Measurements from ENCODE around the gene ING5.
"Not testable (repeated sequence)": the region's sequence is repeated elsewhere in the genome, so short reads cannot be mapped to it uniquely, and the experiment has no call there.

ING5 gene

DNA sequence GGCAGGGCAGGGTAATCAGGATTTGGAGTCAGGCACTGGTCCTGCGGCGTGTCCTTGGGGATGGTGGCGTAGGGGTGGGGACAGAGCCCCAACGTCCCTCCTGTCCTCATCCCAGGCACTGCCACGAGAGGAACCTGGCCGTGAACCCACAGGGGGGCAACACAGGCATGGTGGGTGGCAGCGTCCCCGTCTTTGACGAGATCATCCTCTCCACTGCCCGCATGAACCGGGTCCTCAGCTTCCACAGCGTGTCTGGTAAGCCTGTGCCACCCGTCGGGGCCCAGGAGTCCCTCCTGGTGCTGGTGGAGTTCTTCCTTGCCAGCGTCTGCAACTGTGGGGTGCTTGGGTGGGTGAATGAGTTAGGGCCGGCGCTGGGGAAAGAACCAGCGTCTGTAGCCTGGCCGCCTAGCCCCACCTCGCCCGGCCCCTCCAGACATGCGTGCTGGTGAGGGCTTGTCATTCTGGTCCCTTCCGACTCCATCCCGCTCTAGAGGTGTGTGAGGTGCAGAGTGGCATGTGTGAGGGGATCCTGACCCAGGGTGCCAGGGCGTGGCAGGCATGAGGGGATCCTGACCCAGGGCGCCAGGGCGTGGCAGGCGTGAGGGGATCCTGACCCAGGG is 40.6 kb downstream of the ING5 start:
- DNase-seq, result no peak

DNA sequence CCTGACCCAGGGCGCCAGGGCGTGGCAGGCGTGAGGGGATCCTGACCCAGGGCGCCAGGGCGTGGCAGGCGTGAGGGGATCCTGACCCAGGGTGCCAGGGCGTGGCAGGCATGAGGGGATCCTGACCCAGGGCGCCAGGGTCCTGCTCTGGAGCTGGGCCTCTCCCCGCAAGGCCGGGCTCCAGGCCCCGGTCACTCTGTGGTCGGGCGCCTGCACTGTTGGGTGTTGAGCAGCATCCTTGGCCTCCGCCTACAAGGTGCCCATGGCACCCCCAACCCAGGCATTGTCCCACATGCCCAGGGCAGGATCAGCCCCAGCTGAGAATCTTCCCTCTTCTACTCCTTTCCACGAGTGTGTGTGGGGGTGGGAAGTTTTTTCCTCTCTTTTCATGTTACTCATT is 41.2 kb downstream of the ING5 start:
- not testable (repeated sequence) for DNase-seq

DNA sequence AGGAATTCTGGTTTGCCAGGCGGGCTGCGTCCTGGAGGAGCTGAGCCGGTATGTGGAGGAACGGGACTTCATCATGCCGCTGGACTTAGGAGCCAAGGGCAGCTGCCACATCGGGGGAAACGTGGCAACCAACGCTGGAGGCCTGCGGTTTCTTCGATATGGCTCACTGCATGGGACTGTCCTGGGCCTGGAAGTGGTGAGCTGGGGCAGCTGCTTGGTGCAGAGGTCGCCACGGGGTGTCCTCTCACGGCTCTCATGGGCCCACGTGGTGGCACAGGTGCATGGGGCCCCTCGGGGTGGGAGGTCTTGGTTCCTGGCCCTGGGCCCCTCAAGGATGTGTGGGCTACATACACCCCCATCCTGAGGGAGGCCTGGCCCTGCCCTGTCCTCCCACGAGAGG is 41.8 kb downstream of the ING5 start:
- no peak for DNase-seq

DNA sequence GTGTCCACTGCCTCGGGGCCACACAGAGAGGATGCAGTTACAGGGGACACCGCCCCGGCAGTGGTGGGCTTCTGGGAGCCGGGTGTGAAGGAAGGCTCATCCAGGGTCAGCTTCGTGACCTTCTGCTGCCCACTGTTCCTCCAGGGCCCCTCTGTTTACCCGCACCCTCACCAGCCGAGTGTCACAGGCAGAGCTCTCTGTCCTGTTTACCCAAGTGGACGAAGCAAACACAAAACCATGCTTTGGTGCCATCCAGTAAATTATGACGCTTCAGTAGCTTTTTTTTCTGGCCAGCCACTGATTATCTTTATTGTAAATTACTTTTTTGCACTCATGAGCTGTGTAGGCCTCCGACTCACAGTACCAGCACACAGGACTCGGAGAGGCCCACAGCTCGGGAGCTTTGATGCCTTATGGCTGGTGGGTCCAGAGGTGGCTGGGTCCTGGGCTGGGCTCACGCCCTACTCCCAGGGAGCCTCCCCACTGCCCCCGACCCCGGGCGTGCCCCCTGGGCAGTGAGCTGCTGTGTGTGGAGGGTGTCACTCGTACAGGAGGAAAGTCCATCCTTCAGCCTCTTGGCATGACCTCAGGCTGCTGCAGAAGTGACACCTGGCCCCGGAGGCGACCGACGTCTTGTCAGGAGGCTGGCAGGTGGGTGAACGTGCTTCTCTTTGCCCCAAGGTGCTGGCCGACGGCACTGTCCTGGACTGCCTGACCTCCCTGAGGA is 42.4 kb downstream of the ING5 start:
- DNase-seq, result no peak

GRCh38 chr2:241745276-241745675 is 43.4 kb downstream of the ING5 start:
- DNase-seq, result no peak

GRCh38 chr2:241746084-241746483 is 44.2 kb downstream of the ING5 start:
- DNase-seq, result no peak

GRCh38 chr2:241748468-241749256 is 46.8 kb downstream of the ING5 start:
- DNase-seq, result no peak

GRCh38 chr2:241750076-241750840 is 48.4 kb downstream of the ING5 start:
- no peak for DNase-seq

DNA sequence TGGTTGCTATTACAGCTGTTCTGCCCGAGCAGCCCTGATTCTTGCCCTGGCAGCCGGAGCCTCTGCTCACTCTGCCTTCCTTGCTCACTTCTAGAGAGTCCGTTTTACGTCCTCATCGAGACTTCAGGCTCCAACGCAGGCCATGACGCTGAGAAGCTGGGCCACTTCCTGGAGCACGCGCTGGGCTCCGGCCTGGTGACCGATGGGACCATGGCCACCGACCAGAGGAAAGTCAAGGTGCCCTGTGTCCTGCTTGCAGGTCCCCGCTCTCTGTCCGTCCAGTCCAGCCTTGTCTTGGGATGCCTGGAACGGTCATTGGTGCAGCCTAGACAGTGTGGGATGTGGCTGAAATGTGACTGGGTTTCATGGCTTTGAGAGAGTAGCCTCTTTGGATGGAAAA is 49.3 kb downstream of the ING5 start:
- DNase-seq, result no peak

DNA sequence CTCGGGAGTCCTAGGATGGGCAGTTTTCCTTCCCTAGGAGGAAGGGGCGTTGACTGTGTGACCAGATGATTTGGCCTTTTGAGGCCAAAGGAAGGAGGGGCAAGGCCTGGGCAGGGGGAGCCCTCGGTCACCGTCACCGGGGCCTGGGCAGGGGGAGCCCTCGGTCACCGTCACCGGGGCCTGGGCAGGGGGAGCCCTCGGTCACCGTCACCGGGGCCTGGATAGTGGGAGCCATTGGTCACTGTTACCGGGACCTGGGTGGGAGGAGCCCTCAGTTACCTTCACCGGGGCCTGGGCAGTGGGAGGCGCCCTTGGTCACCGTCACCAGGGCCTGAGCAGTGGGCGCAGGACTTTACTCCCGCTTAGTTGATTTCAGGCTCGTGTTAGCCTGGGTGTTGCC is 49.9 kb downstream of the ING5 start:
- DNase-seq, result no peak

DNA sequence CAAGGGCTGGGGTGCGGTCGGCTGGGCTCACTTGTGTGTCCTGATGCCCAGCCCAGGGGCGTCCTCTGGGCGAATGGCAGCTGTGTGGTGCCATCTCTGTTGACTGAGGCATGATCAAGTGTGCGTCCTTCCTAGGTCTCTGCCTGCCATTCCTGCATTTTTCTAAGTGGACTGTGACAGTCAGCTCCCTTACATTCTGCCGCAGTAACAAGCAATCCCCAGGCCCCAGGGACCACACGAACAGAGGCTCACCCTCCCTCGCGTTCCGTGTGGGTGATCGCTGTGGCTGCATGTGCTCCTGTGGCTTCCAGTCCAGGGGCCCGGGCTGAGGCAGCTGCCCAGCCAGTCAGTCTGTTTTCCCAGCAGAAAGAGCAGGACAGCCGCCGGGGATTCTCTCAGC is 50.4 kb downstream of the ING5 start:
- DNase-seq, result no peak

GRCh38 chr2:241752689-241753276 is 50.9 kb downstream of the ING5 start:
- DNase-seq, result no peak

GRCh38 chr2:241753493-241753892 is 51.7 kb downstream of the ING5 start:
- DNase-seq, result no peak

- no peak for DNase-seq
These were observed 52.2 kb downstream of the ING5 start for GRCh38 chr2:241754042-241754441.

- DNase-seq, result no peak
These were observed 53.3 kb downstream of the ING5 start for GRCh38 chr2:241755166-241755565.

DNA sequence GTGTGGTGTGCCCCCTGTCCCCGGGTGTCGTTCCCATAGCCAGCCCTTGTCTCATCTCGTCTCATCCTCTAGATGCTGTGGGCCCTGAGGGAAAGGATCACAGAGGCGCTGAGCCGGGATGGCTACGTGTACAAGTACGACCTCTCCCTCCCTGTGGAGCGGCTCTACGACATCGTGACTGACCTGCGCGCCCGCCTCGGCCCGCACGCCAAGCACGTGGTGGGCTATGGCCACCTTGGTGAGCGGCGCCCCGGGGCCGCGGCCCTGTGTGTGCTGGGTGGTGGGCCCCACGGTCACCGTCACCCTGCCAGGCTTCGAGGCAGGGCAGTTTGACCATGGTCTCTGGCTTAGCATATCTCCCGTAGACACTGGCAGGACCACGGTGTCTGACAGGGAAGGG is 53.9 kb downstream of the ING5 start:
- DNase-seq, result no peak

DNA sequence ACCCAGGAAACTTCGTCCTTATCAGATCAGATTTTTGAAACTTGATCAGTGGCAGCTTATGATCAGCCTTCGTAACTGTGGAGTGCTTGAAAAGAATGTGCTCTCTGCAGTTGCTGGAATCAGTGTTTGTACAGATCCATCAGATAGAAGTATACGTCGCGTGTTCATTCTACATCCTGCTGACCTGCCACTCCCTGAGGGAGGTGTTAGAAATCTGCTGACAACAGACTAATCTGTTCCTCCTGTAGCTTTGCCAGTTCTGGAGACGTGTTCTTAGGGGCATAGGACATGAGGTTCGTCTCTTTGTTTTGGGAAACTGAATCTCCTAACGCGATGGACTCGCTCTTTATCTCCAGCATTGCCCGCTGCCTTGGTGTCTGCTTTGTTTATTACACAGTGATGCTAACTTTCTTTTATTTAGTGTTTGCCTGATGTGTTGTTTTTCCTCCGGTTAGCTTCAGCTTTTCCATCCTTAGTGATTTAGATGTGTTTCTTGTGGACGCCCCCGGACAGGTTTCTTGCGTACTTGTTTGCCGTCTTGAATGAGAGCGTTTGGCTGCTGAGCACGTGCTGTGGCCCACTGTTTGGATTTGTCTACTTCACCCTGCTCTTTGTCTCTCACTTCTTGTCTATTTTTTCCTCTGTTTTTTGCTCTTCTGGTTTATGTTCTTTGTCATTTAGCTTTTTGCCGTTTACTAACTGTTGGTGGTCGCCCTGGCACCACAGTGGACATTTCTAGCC is 57.4 kb downstream of the ING5 start:
- DNase-seq, result no peak

DNA sequence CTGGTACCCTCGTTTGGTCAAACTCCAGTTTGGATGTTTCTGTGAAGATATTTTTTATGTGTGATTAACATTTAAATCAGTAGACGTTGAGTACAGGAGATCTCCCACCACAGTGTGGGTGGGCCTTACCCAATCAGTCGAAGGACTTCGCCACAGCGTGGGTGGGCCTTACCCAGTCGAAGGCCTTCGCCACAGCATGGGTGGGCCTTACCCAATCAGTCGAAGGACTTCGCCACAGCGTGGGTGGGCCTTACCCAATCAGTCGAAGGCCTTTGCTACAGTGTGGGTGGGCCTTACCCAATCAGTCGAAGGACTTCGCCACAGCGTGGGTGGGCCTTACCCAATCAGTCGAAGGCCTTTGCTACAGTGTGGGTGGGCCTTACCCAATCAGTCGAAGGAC is 58.1 kb downstream of the ING5 start:
- not testable (repeated sequence) for DNase-seq

- DNase-seq, result no peak
These were observed 58.5 kb downstream of the ING5 start for GRCh38 chr2:241760301-241760771.

- no peak for DNase-seq
These were observed 60.6 kb downstream of the ING5 start for GRCh38 chr2:241762321-241762932.

DNA sequence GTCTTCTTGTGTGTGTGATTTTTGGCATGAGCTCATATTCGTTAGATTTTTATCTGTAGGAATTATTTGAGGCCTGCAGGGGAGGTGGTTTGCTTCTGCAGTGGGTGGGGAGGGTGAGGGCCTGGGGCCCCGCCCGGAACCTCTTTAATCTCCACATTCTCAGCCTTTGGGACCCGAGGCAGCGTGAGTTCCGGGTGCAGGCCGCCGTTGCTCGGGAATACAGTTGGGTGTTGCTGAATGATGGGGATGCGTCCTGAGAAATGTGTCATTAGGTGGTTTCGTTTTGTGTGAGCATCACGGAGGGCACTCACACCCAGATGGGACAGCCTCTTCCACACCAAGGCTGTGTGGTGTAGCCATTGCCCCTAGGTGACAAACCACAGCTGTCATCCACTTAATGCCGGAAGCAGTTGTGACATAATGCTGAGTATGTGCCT is 61.1 kb downstream of the ING5 start:
- DNase-seq, result no peak

Measured in NCI-H1092 (cell line).